Keratinocyte (primary cell): ENCODE measurements around the gene ALG1L2. TPM values are rescaled to one million over a fixed set of nuclear protein-coding genes. Genes with fewer than 3 reads are reported as not detected.
"Not testable (repeated sequence)": the region's sequence is repeated elsewhere in the genome, so short reads cannot be mapped to it uniquely, and the experiment has no call there.

Experiments used
- DNase-seq: peaks from one replicate; pipeline ENCODE4 v3.0.0-alpha.2; 2011; ENCODE audit warnings: low read depth, missing footprints, low spot score
- FAIRE-seq: peaks from 2 replicates; lab custom pipeline; 2011; peaks lifted over from hg19 to GRCh38; lab: Jason Lieb, UNC
- H2AFZ ChIP-seq: 2 replicates; pipeline ENCODE4 v1.6.0; 2012; ENCODE audit warnings: low read length, control low read depth, inconsistent platforms; ENCODE audit not compliant: control insufficient read depth
- H3K27ac ChIP-seq: 2 replicates; pipeline ENCODE4 v1.5.1; 2011; ENCODE audit warnings: low read length; ENCODE audit not compliant: control insufficient read depth, insufficient read depth
- H3K27me3 ChIP-seq: 3 replicates; pipeline ENCODE4 v1.6.0; 2011; ENCODE audit warnings: low read length; ENCODE audit not compliant: control insufficient read depth, insufficient read depth; ENCODE audit errors: extremely low read depth
- H3K36me3 ChIP-seq, 2 experiments: 2 replicates in 1 of 2; 3 replicates in 1 of 2; pipeline ENCODE4 v1.5.1; 2011; ENCODE audit warnings: low read length in 2 of 2, mild to moderate bottlenecking in 1 of 2; ENCODE audit not compliant: control insufficient read depth in 2 of 2, insufficient read depth in 2 of 2; ENCODE audit errors: extremely low read depth in 1 of 2
- H3K4me1 ChIP-seq: 3 replicates; pipeline ENCODE4 v1.5.1; 2011; ENCODE audit warnings: low read length; ENCODE audit not compliant: control insufficient read depth, insufficient read depth; ENCODE audit errors: extremely low read depth
- H3K4me2 ChIP-seq: 3 replicates; pipeline ENCODE4 v1.6.0; 2011; ENCODE audit warnings: low read depth, low read length; ENCODE audit not compliant: control insufficient read depth, insufficient read depth; ENCODE audit errors: extremely low read depth
- H3K4me3 ChIP-seq, 3 experiments: fragments of 200-600 bp in 1 of 3; sonication (generic) in 1 of 3; 2 replicates in 2 of 3; 3 replicates in 1 of 3; pipeline ENCODE4 v1.5.1; 2011 to 2016; ENCODE audit warnings: low read length in 3 of 3, mild to moderate bottlenecking in 3 of 3, control low read depth in 2 of 3, inconsistent platforms in 1 of 3, low read depth in 1 of 3, mixed read lengths in 1 of 3, mixed run types in 1 of 3, moderate library complexity in 1 of 3; ENCODE audit not compliant: control insufficient read depth in 2 of 3, insufficient read depth in 2 of 3; ENCODE audit errors: extremely low read depth in 1 of 3
- H3K79me2 ChIP-seq: 2 replicates; pipeline ENCODE4 v1.6.0; 2012; ENCODE audit warnings: low read length; ENCODE audit not compliant: control insufficient read depth, insufficient read depth
- H3K9ac ChIP-seq: 3 replicates; pipeline ENCODE4 v1.6.0; 2011; ENCODE audit warnings: low read length; ENCODE audit not compliant: control insufficient read depth, insufficient read depth; ENCODE audit errors: extremely low read depth
- H3K9me1 ChIP-seq: 3 replicates; pipeline ENCODE4 v1.6.0; 2011; ENCODE audit warnings: low read length; ENCODE audit not compliant: control insufficient read depth, insufficient read depth; ENCODE audit errors: extremely low read depth
- H3K9me3 ChIP-seq: 2 replicates; pipeline ENCODE4 v1.5.1; 2012; ENCODE audit warnings: low read depth, low read length; ENCODE audit not compliant: control insufficient read depth
- H4K20me1 ChIP-seq: 3 replicates; pipeline ENCODE4 v1.6.0; 2011; ENCODE audit warnings: low read length; ENCODE audit not compliant: control insufficient read depth, insufficient read depth; ENCODE audit errors: extremely low read depth
- EZH2 ChIP-seq: IDR thresholded peaks from one replicate; pipeline ENCODE4 v1.6.1; 2012; ENCODE audit warnings: inconsistent platforms, mild to moderate bottlenecking, low read length, moderate library complexity
- dilution Hi-C: fragments of 300-500 bp; cut with MboI; formaldehyde crosslinking; loops from one replicate; pipeline ENCODE4 v1.7.0; 2020; ENCODE audit warnings: low sequenced_read_pairs; ENCODE audit not compliant: extremely low pct_ligation_motif_present
- polyA plus RNA-seq, 5 experiments: library from polyadenylated mRNA; depleted of rRNA in 3 of 5; stranded (reverse) in 3 of 5; stranded (forward) in 1 of 5; unstranded in 1 of 5; fragments of >200 nt; gene quantifications; 1 replicate in 1 of 5; 2 replicates in 3 of 5; 3 replicates in 1 of 5; pipeline versions ENCODE4 v1.2.1 to v1.2.3, GENCODE V29; 2011 to 2012; ENCODE audit warnings: missing spikeins in 2 of 5, low read depth in 1 of 5, low replicate concordance in 1 of 5
- TF ChIP-seq, protein P1 (sequence below), 3 experiments: IDR thresholded peaks in 1 of 3; conservative IDR thresholded peaks in 1 of 3; optimal IDR thresholded peaks in 1 of 3; 2 replicates in 2 of 3; 3 replicates in 1 of 3; pipeline versions ENCODE3 to v1.5.1; 2011; ENCODE audit warnings: low read length in 3 of 3, mild to moderate bottlenecking in 3 of 3, moderate library complexity in 2 of 3, control low read depth in 1 of 3, inconsistent platforms in 1 of 3; ENCODE audit not compliant: insufficient read depth in 2 of 3; ENCODE audit errors: extremely low read depth in 1 of 3

Gene ALG1L2
- polyA plus RNA-seq, 1 donor (not counting 4 experiments of a cell fraction or from before 2014, with no cell fraction given): not detected

GRCh38 chr3:130084436-130084980 is 2.9 kb downstream of the ALG1L2 start:
- H3K27me3 ChIP-seq: no peaks in the 10 kb centered on the region
- H3K4me1 ChIP-seq: no peaks in the 10 kb centered on the region
- no peak overlapping the region for H2AFZ ChIP-seq
- no peak overlapping the region for H3K4me3 ChIP-seq
- H3K36me3 ChIP-seq: no peaks in the 10 kb centered on the region
- H3K9ac ChIP-seq: no peak overlapping the region
- DNase-seq (no peak), FAIRE-seq (no peak)
- H4K20me1 ChIP-seq: no peaks in the 10 kb centered on the region
- no peaks in the 10 kb centered on the region for H3K9me1 ChIP-seq
- H3K79me2 ChIP-seq: no peaks in the 10 kb centered on the region
- dilution Hi-C loops: no loop called here
- no peak overlapping the region for H3K4me2 ChIP-seq
- TF ChIP-seq, protein P1, sequence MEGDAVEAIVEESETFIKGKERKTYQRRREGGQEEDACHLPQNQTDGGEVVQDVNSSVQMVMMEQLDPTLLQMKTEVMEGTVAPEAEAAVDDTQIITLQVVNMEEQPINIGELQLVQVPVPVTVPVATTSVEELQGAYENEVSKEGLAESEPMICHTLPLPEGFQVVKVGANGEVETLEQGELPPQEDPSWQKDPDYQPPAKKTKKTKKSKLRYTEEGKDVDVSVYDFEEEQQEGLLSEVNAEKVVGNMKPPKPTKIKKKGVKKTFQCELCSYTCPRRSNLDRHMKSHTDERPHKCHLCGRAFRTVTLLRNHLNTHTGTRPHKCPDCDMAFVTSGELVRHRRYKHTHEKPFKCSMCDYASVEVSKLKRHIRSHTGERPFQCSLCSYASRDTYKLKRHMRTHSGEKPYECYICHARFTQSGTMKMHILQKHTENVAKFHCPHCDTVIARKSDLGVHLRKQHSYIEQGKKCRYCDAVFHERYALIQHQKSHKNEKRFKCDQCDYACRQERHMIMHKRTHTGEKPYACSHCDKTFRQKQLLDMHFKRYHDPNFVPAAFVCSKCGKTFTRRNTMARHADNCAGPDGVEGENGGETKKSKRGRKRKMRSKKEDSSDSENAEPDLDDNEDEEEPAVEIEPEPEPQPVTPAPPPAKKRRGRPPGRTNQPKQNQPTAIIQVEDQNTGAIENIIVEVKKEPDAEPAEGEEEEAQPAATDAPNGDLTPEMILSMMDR (optimal IDR thresholded peaks at IDR 0.05 in 1 of 3, IDR thresholded peaks at IDR 0.05 in 1 of 3, conservative IDR thresholded peaks at IDR 0.05 in 1 of 3; ENCODE audit: extremely low read depth in 1 of 3, insufficient read depth in 2 of 3, low read length in 3 of 3): no peak
- no peak for TF ChIP-seq EZH2
- H3K9me3 ChIP-seq: no peaks in the 10 kb centered on the region
- H3K27ac ChIP-seq: no peak overlapping the region

GRCh38 chr3:130085881-130086280 is 4.2 kb downstream of the ALG1L2 start:
- Histone ChIP-seq H4K20me1 (no peaks in the 10 kb centered on the region), H3K4me2 (no peak overlapping the region)
- FAIRE-seq: no peak

GRCh38 chr3:130086628-130087027 is 5.0 kb downstream of the ALG1L2 start:
- FAIRE-seq, H3K9ac ChIP-seq, DNase-seq, H3K36me3 ChIP-seq, H3K79me2 ChIP-seq, H3K4me3 ChIP-seq, H3K27ac ChIP-seq, H3K4me2 ChIP-seq, H3K4me1 ChIP-seq, H3K9me3 ChIP-seq, H3K9me1 ChIP-seq, H3K27me3 ChIP-seq, H4K20me1 ChIP-seq, H2AFZ ChIP-seq, dilution Hi-C loops: not testable (repeated sequence)

More at GRCh38 chr3:130085881-130086280, 4.2 kb downstream of the ALG1L2 start:
- H2AFZ ChIP-seq: no peak overlapping the region
- dilution Hi-C loops: no loop called here
- no peak for TF ChIP-seq EZH2
- TF ChIP-seq, protein P1 (optimal IDR thresholded peaks at IDR 0.05 in 1 of 3, IDR thresholded peaks at IDR 0.05 in 1 of 3, conservative IDR thresholded peaks at IDR 0.05 in 1 of 3; ENCODE audit: extremely low read depth in 1 of 3, insufficient read depth in 2 of 3, low read length in 3 of 3): no peak
- H3K79me2 ChIP-seq: no peaks in the 10 kb centered on the region
- H3K9ac ChIP-seq: no peak overlapping the region
- no peak for DNase-seq
- no peaks in the 10 kb centered on the region for H3K9me1 ChIP-seq
- H3K36me3 ChIP-seq: no peaks in the 10 kb centered on the region
- H3K4me1 ChIP-seq: no peaks in the 10 kb centered on the region
- no peak overlapping the region for H3K4me3 ChIP-seq
- H3K9me3 ChIP-seq: no peaks in the 10 kb centered on the region
- no peak overlapping the region for H3K27ac ChIP-seq
- no peaks in the 10 kb centered on the region for H3K27me3 ChIP-seq
